ENCODE results near the gene PMF1. TPM values are rescaled to one million over a fixed set of nuclear protein-coding genes. Genes with fewer than 3 reads are reported as not detected.

Gene PMF1, protein sequence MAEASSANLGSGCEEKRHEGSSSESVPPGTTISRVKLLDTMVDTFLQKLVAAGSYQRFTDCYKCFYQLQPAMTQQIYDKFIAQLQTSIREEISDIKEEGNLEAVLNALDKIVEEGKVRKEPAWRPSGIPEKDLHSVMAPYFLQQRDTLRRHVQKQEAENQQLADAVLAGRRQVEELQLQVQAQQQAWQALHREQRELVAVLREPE
- total RNA-seq: 16.2 and 24.6 TPM in 2 replicates

DNA sequence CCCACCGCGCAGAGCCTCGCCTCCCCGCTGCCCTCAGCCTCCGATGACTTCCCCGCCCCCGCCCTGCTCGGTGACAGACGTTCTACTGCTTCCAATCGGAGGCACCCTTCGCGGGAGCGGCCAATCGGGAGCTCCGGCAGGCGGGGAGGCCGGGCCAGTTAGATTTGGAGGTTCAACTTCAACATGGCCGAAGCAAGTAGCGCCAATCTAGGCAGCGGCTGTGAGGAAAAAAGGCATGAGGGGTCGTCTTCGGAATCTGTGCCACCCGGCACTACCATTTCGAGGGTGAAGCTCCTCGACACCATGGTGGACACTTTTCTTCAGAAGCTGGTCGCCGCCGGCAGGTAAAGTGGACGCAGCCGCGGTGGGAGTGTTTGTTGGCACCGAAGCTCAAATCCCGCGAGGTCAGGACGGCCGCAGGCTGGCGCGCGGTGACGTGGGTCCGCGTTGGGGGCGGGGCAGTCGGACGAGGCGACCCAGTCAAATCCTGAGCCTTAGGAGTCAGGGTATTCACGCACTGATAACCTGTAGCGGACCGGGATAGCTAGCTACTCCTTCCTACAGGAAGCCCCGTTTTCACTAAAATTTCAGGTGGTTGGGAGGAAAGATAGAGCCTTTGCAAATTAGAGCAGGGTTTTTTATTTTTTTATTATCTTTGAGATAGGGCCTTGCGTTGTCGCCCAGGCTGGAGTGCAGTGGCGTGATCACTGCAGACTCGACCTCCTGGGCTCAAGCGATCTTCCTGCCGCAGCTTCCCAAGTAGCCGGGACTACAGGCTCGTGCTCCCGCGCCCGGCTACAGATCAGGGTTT, at the start of gene PMF1:
Gene PMF1, plus strand, starts transcription at position 175 of the 811 bp plus-strand sequence. Its CDS starts 9 bp downstream, at position 184.

DNA sequence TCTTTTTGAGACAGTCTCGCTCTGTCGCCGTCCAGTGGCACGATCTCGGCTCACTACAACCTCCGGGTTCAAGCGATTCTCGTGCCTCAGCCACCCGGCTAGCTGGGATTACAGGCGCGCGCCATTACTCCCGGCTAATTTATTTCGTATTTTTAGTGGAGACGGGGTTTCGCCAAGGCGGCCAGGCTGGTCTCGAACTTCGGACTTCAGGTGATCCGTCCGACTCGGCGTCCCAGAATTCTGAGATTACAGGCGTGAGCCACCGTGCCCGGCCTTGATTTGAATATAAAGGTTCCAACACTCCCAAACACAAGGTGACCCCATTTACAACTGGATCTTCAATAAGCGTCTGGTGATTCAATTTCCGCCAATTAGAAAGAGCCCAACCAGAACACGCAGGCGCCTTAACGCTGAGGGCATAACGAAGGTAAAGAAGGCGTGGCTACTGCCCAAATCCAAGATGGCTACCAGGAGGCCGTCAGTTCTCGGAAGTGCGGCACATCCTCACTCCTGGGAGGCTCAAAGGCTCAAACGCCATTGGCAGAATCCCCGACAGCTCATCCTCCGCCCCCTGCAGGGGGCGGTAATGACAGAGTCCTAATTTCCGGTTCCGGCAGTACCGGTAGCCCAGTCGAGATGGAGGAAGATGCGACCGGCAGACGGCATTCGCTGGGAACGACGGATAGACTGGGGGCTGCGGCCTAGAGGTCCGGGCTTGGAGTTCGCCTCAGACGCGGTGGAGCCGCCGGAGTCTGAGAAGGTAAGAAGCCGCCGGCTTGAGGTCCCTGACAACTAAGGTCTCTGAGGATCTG, 19.1 kb upstream of the PMF1 start, which contains the start of gene SLC25A44:
Gene SLC25A44, plus strand, starts transcription at position 617 of the 812 bp plus-strand sequence. CDS start 5,744 bp downstream, outside the sequence.

DNA sequence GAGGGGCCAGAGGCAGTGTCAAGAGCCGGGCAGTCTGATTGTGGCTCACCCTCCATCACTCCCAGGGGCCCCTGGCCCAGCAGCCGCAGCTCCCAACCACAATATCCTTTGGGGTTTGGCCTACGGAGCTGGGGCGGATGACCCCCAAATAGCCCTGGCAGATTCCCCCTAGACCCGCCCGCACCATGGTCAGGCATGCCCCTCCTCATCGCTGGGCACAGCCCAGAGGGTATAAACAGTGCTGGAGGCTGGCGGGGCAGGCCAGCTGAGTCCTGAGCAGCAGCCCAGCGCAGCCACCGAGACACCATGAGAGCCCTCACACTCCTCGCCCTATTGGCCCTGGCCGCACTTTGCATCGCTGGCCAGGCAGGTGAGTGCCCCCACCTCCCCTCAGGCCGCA, 29.1 kb downstream of the PMF1 start, which contains the start of gene BGLAP:
Gene BGLAP, plus strand, starts transcription at position 259 of the 400 bp plus-strand sequence. Its CDS starts 48 bp downstream, at position 307.

DNA sequence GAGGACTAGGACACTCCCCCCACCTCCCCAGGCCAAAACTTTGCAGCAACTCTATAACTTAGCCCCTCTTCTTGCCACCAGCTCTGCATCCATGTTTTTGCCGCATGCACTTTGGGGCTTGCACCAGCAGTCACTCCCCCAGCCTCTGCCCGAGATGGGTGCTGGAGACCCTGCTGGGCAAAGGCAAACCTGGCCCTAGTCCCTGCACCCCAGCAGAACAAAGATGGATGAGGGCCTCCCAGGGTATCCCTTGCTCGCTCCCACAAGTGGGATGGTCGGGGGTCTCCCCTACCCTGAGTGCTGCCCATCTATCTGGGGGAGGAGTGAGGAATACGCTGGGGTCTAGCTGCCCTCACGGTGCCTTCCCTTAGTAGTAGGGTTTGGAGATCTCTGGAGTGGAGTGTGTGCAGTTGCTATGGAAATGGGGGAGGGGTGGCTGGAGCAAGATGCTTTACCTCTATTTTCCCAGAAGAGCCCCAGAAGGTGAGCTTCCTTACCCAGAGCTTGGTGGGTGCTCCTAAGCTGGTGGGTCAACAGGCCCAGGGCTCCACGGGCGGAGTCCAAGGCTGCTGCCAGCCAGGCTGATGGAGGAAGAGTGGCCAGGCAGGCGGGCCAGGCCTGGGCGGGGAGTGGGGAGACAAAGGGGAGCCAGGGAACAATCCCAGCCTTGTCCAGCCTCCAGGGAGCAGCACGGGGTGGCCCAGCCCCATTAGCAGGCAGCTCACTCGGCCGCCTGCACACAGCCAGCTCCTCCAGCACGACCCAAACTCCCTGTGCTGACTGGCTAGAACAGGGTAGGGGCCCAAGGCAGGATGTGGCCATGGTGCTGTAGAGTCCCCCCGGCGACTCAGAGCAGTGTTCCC, 34.9 kb downstream of the PMF1 start, which contains the start of gene PAQR6:
Gene PAQR6, minus strand, starts transcription at position 597 of the 863 bp plus-strand sequence. CDS start 1,325 bp downstream, outside the sequence.

DNA sequence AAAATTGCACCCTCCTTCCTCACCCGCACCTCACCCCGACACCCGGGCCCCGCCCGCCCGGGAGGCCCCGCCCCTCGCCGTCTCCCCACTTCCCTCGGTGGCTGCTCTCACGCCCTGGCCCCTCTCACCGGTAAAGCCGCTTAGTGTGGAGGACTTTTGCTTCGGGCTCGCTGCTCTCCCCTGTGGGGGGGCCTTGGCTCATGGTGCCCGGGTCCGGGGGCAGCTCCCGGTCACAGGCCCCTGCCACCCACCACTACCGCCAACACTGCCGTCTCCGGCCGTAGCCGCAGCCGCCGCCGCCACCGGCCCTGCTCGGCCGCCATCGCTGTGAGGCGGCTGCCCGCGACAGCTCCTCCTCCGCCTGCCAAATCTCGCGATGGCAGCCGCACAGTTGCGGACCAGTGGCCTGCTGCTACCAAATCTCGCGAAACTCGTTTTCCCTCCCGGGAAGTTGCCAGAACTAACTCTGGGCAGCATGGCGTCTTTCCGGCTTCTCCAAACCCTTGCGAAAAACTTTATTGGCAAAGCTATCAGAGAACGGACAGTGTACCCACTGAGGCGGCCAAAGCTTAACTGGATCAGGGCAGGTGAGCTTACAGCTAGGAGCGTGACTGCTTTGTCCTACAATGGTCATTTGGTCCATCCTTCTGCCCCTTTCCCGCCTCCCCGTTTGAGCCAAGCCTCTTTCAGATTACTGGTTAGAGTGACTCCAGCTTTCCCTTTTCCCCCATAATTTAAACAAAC, 69.8 kb downstream of the PMF1 start, which contains the start of gene SMG5:
Gene SMG5, minus strand, starts transcription at position 347 of the 744 bp plus-strand sequence. Its CDS starts 145 bp downstream, at position 202.

DNA sequence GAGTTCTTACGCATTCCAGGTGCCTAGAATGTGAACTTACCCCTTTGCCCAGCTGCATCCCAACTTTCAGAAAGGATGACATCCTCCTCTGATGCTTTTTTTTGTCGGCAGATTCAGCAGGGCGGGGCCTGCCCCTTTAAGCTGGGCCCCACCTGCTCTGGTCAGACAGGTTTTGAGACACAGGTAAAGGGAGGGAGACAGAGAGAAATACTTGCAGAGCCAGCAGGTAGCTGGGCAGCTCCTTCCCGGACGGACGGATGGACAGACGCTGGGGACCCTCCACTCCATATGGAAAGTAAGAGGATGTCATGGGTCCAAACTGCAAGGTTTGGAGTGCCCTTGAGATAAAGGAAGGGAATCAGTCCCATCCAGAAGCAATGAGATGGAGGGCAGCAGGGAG, 71.3 kb downstream of the PMF1 start, which contains the start of gene TMEM79:
Gene TMEM79, plus strand, starts transcription at position 214 of the 400 bp plus-strand sequence. CDS start 902 bp downstream, outside the sequence.

Other genes starting within 250 kb of the PMF1 start
- 68.9 and 151 TPM in 2 replicates for gene ARHGEF2, start 234.5 kb upstream of the PMF1 start, total RNA-seq
- gene SSR2, start 192.1 kb upstream of the PMF1 start, total RNA-seq: 363 and 500 TPM in 2 replicates
- 6.4 and 6.9 TPM in 2 replicates for gene UBQLN4, start 159.2 kb upstream of the PMF1 start, total RNA-seq
- gene LAMTOR2, start 158.2 kb upstream of the PMF1 start, total RNA-seq: 68.1 and 77.3 TPM in 2 replicates
- gene RAB25, start 151.8 kb upstream of the PMF1 start, total RNA-seq: 0.09 TPM in 1 of 2 replicates, not detected in the other
- gene MEX3A, start 130.5 kb upstream of the PMF1 start, total RNA-seq: 1.2 and 1.4 TPM in 2 replicates
- gene LMNA, start 98.3 kb upstream of the PMF1 start, total RNA-seq: 1,299 and 1,396 TPM in 2 replicates
- gene SEMA4A, start 59.4 kb upstream of the PMF1 start, total RNA-seq: 0.95 and 1.6 TPM in 2 replicates
- 5.5 and 6.0 TPM in 2 replicates for gene SLC25A44, start 18.9 kb upstream of the PMF1 start, total RNA-seq
- gene BGLAP, start 29.2 kb downstream of the PMF1 start, total RNA-seq: 0.16 and 0.26 TPM in 2 replicates
- gene PAQR6, start 35.0 kb downstream of the PMF1 start, total RNA-seq: 0.47 and 0.60 TPM in 2 replicates
- gene SMG5, start 69.8 kb downstream of the PMF1 start, total RNA-seq: 26.0 and 29.8 TPM in 2 replicates
- 1.2 and 1.3 TPM in 2 replicates for gene TMEM79, start 71.3 kb downstream of the PMF1 start, total RNA-seq
- 71.4 and 91.9 TPM in 2 replicates for gene GLMP, start 82.7 kb downstream of the PMF1 start, total RNA-seq
- 0.17 TPM in 1 of 2 replicates, not detected in the other for gene VHLL, start 86.3 kb downstream of the PMF1 start, total RNA-seq
- 335 and 443 TPM in 2 replicates for gene CCT3, start 125.3 kb downstream of the PMF1 start, total RNA-seq
- not detected in 2 replicates for gene TSACC, start 125.5 kb downstream of the PMF1 start, total RNA-seq
- not detected in 2 replicates for gene RHBG, start 156.2 kb downstream of the PMF1 start, total RNA-seq